Measurements from ENCODE around the gene PRRC2C. TPM values are rescaled to one million over a fixed set of nuclear protein-coding genes. Genes with fewer than 3 reads are reported as not detected.
"Not testable (repeated sequence)": the region's sequence is repeated elsewhere in the genome, so short reads cannot be mapped to it uniquely, and the experiment has no call there.

PRRC2C gene
- total RNA-seq (371 TPM), polyA plus RNA-seq (10 to 100 TPM; 24.7 to 37.6 (median 34.1) TPM)

DNA sequence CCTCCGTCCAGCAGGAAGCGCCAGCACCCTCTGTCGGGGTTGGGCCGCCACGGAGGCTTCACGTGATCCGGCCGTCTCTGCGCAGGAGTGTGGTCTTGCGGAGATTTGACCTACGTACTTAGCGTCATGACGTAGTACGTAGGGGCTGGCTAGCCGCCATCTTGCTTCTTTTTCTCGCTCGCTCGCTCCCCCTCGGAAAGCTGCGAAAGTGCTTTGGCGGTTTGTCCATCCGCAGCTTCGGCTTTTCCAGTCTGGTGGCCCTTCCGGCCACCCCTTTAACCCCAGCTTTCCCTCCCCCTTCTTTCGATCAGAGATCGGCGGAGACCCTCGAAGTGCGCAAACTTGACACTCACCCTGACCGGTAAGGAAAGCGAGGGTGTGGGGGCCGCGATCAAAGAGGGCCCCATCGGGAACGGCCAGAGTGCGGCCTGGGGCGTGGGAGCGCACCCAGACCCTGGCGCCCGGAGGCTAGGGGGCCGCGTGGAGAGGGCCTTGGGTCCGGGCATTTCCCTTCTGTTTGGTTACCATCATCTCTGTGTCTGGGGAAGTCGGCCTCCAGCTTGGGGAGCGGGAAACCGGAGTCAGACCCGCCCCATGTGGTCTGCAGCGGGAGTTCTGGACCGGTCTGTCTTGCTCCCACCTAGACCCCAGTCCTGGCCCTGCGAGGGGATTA, at the start of gene PRRC2C:
PRRC2C (plus strand) TSS at position 156 of the 673 bp plus-strand sequence. CDS start 26,559 bp downstream, outside the sequence.
- Histone ChIP-seq H3K4me3 (ENCODE audit: low read depth, low read length) (peak within 1 kb of the TSS; percentile 99), H3K4me1 (ENCODE audit: control insufficient read depth, insufficient read depth, low read length, poor library complexity, severe bottlenecking) (peaks cover 50% of the 10 kb centered on the region), H3K27me3 (ENCODE audit: control insufficient read depth, insufficient read depth, low read length) (no peaks in the 10 kb centered on the region), H3K27ac (ENCODE audit: insufficient read depth, low read length, poor library complexity, severe bottlenecking) (peak within 1 kb of the TSS; percentile 100), H3K9me3 (ENCODE audit: control insufficient read depth in 2 of 2, low read length in 2 of 2) (no peaks in the 10 kb centered on the region), H3K36me3 (ENCODE audit: control insufficient read depth, insufficient read depth, low read length) (peaks cover 4% of the 10 kb centered on the region)
- peaks cover 11% of the 10 kb centered on the region for H3K27me3 Mint-ChIP-seq
- ATAC-seq (ENCODE audit: low read depth in 2 of 2) = peak; percentile 93
- peaks cover 40 to 52% (median 46%) of the 10 kb centered on the region in 4 donors for H3K4me1 Mint-ChIP-seq
- H3K36me3 Mint-ChIP-seq = peaks cover 16% of the 10 kb centered on the region
- no peaks in the 10 kb centered on the region for H3K9me3 Mint-ChIP-seq
- H3K27ac Mint-ChIP-seq = peak within 1 kb of the TSS; percentile 95 to 99 (median 98)
- peak within 1 kb of the TSS; percentile 89 to 99 (median 98) for H3K4me3 Mint-ChIP-seq
- peak; percentile 91 to 98 (median 95) for DNase-seq

DNA sequence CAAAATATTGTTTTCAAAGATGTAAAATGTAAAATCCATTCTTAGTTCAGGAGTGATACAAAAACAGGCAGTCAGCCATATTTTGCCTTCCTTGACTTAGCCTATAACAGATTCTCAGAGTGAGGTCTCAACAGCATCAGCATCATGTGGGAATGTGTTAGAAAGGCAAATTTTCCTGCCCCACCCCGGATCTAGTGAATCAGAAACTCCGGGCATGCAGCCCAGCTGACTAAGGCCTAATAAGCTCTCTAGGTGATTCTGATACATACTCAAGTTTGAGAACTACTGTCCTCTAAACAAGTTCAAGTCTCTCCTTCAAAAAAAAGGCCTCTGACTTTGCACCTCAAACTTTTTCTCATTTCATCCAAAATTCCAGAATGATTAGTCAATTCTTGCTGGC, 46.9 kb upstream of the PRRC2C start:
- Histone ChIP-seq H3K27me3 (ENCODE audit: control insufficient read depth, insufficient read depth, low read length) (no peaks in the 10 kb centered on the region), H3K9me3 (ENCODE audit: control insufficient read depth in 2 of 2, low read length in 2 of 2) (no peaks in the 10 kb centered on the region), H3K36me3 (ENCODE audit: control insufficient read depth, insufficient read depth, low read length) (no peaks in the 10 kb centered on the region), H3K4me1 (ENCODE audit: control insufficient read depth, insufficient read depth, low read length, poor library complexity, severe bottlenecking) (peaks cover 5% of the 10 kb centered on the region), H3K27ac (ENCODE audit: insufficient read depth, low read length, poor library complexity, severe bottlenecking) (no peak overlapping the region), H3K4me3 (ENCODE audit: low read depth, low read length) (no peak overlapping the region)
- no peaks in the 10 kb centered on the region for H3K36me3 Mint-ChIP-seq
- peaks cover 0 to 1% (median 0%) of the 10 kb centered on the region in 7 donors for H3K9me3 Mint-ChIP-seq
- DNase-seq = no peak
- H3K4me3 Mint-ChIP-seq = no peak overlapping the region
- no peak overlapping the region for H3K27ac Mint-ChIP-seq
- no peaks in the 10 kb centered on the region for H3K27me3 Mint-ChIP-seq
- no peak for ATAC-seq (ENCODE audit: low read depth in 2 of 2)
- peaks cover 0 to 10% (median 8%) of the 10 kb centered on the region in 4 donors for H3K4me1 Mint-ChIP-seq

DNA sequence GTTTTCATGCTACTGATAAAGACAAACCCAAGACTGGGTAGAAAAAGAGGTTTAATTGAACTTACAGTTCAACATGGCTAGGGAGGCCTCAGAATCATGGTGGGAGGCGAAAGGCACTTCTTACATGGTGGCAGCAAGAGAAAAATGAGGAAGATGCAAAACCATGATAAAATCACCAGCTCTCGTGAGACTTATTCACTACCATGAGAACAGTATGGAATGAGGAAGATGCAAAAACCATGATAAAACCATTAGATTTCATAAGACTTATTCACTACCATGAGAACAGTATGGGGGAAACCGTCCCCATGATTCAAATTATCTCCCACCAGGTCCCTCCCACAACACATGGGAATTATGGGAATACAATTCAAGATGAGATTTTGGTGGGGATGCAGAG, 45.1 kb upstream of the PRRC2C start:
- not testable (repeated sequence) for H3K27ac Mint-ChIP-seq; H3K9me3 Mint-ChIP-seq; H3K4me1 ChIP-seq (ENCODE audit: control insufficient read depth, insufficient read depth, low read length, poor library complexity, severe bottlenecking); H3K27ac ChIP-seq (ENCODE audit: insufficient read depth, low read length, poor library complexity, severe bottlenecking); H3K9me3 ChIP-seq (ENCODE audit: control insufficient read depth in 2 of 2, low read length in 2 of 2); ATAC-seq (ENCODE audit: low read depth in 2 of 2); H3K4me3 Mint-ChIP-seq; H3K4me1 Mint-ChIP-seq; H3K36me3 Mint-ChIP-seq; DNase-seq; H3K27me3 ChIP-seq (ENCODE audit: control insufficient read depth, insufficient read depth, low read length); H3K4me3 ChIP-seq (ENCODE audit: low read depth, low read length); H3K27me3 Mint-ChIP-seq; H3K36me3 ChIP-seq (ENCODE audit: control insufficient read depth, insufficient read depth, low read length)

DNA sequence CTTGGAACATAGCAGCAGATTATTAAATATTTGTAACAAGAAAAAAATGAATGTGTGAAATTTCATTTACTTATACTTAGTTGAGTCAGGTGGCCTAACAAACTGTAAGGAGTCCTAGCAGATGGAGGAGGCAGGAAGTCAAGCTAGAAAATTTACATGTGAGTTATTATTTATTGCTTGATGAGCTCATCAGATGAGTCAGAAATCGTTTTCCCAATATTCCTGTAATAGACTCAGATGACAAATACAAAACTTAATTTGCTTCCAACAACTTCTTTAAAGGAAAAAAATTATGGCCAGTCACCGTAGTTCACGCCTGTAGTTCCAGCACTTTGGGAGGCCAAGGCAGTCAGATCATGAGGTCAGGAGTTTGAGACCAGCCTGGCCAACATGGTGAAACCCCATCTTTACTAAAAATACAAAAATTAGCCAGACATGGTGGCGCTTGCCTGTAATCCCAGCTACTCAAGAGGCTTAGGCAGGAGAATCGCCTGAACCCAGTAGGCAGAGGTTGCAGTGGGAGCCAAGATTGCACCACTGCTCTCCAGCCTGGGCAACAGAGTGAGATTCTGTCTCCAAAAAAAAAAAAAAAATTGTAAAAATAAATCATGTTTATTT, 43.9 kb upstream of the PRRC2C start:
- not testable (repeated sequence) for DNase-seq; H3K27ac ChIP-seq (ENCODE audit: insufficient read depth, low read length, poor library complexity, severe bottlenecking); ATAC-seq (ENCODE audit: low read depth in 2 of 2); H3K4me3 ChIP-seq (ENCODE audit: low read depth, low read length); H3K27me3 ChIP-seq (ENCODE audit: control insufficient read depth, insufficient read depth, low read length); H3K4me1 ChIP-seq (ENCODE audit: control insufficient read depth, insufficient read depth, low read length, poor library complexity, severe bottlenecking); H3K9me3 Mint-ChIP-seq; H3K9me3 ChIP-seq (ENCODE audit: control insufficient read depth in 2 of 2, low read length in 2 of 2); H3K36me3 ChIP-seq (ENCODE audit: control insufficient read depth, insufficient read depth, low read length); H3K27me3 Mint-ChIP-seq; H3K4me3 Mint-ChIP-seq; H3K36me3 Mint-ChIP-seq; H3K4me1 Mint-ChIP-seq
- peak overlapping the region in 1 of 3 donors; percentile 2 for H3K27ac Mint-ChIP-seq

DNA sequence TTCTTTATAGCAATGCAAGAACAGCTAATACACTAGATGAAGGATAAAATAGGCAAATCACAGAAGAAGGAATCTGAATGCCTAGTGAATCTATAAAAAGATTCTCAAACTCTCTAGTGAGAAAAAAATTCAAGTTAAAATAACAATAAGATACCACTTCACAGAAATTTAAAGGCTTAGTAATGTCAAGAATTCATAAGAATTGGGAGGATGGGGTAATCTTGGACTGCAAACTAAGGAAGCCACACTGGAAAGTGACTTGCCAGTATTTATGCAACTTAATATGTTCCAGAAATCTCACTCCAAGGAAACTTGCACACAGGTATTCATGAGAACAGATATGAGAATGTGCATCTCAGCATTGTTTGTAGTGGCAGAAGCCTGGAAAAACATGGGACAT, 38.9 kb upstream of the PRRC2C start:
- ATAC-seq (ENCODE audit: low read depth in 2 of 2) (no peak), DNase-seq (no peak)
- H3K27ac Mint-ChIP-seq = no peak overlapping the region
- no peaks in the 10 kb centered on the region for H3K36me3 ChIP-seq (ENCODE audit: control insufficient read depth, insufficient read depth, low read length)
- H3K9me3 Mint-ChIP-seq = peaks cover 0 to 2% (median 0%) of the 10 kb centered on the region in 7 donors
- H3K27me3 ChIP-seq (ENCODE audit: control insufficient read depth, insufficient read depth, low read length) = no peaks in the 10 kb centered on the region
- H3K4me3 Mint-ChIP-seq = no peak overlapping the region
- H3K9me3 ChIP-seq (ENCODE audit: control insufficient read depth in 2 of 2, low read length in 2 of 2) = no peaks in the 10 kb centered on the region
- no peaks in the 10 kb centered on the region for H3K36me3 Mint-ChIP-seq
- H3K4me1 ChIP-seq (ENCODE audit: control insufficient read depth, insufficient read depth, low read length, poor library complexity, severe bottlenecking) = no peaks in the 10 kb centered on the region
- peaks cover 4% of the 10 kb centered on the region for H3K27me3 Mint-ChIP-seq
- no peaks in the 10 kb centered on the region for H3K4me1 Mint-ChIP-seq
- no peak overlapping the region for H3K27ac ChIP-seq (ENCODE audit: insufficient read depth, low read length, poor library complexity, severe bottlenecking)
- H3K4me3 ChIP-seq (ENCODE audit: low read depth, low read length) = no peak overlapping the region

DNA sequence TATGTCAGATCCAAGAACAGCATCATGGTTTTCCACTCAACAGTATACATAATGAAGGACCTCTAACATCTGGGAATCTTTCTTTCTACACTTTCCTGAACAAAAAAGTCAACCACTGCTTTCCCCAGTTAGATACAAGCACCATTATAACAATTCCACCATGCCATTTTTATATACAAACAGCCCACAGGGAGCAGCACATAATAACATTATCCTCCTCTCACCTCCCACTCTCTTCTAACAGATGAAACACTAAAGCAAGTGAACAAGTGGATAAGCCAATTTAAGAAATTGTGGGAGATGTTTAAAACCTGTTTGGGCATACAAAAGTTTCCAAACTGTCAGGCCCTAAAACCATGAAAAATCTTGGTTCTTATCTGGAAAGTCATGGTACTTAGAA, 29.4 kb upstream of the PRRC2C start:
- peaks cover 12% of the 10 kb centered on the region for H3K27me3 Mint-ChIP-seq
- peaks cover 0 to 12% (median 0%) of the 10 kb centered on the region in 7 donors for H3K9me3 Mint-ChIP-seq
- Histone ChIP-seq H3K36me3 (ENCODE audit: control insufficient read depth, insufficient read depth, low read length) (no peaks in the 10 kb centered on the region), H3K9me3 (ENCODE audit: control insufficient read depth in 2 of 2, low read length in 2 of 2) (peaks cover 0 to 4% of the 10 kb centered on the region in 2 experiments), H3K27me3 (ENCODE audit: control insufficient read depth, insufficient read depth, low read length) (peaks cover 3% of the 10 kb centered on the region), H3K27ac (ENCODE audit: insufficient read depth, low read length, poor library complexity, severe bottlenecking) (no peak overlapping the region), H3K4me3 (ENCODE audit: low read depth, low read length) (no peak overlapping the region), H3K4me1 (ENCODE audit: control insufficient read depth, insufficient read depth, low read length, poor library complexity, severe bottlenecking) (no peaks in the 10 kb centered on the region)
- no peaks in the 10 kb centered on the region for H3K4me1 Mint-ChIP-seq
- no peak overlapping the region for H3K4me3 Mint-ChIP-seq
- DNase-seq (no peak), ATAC-seq (ENCODE audit: low read depth in 2 of 2) (no peak)
- H3K36me3 Mint-ChIP-seq = no peaks in the 10 kb centered on the region
- no peak overlapping the region for H3K27ac Mint-ChIP-seq

DNA sequence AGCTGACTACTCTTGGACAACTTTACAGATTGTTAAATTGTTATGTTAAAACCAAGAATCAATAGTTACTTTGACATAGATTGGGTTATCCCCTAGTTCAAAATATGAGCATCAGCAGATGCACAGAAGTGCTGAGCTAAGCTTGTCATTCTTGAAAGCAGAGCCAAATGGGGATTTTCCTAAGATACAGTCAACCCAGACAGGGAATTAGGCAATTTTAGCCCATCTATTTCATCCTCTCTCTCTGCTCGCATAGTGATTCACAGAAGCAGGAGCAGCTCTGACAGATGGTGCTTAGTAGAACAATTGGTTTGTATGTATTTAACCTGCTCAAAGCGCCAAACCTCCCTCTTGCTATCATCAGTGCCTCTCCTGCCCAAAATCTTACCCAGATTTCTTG, 27.9 kb upstream of the PRRC2C start:
- H3K27ac Mint-ChIP-seq = no peak overlapping the region
- peaks cover 11% of the 10 kb centered on the region for H3K27me3 Mint-ChIP-seq
- Histone ChIP-seq H3K27me3 (ENCODE audit: control insufficient read depth, insufficient read depth, low read length) (peaks cover 3% of the 10 kb centered on the region), H3K4me1 (ENCODE audit: control insufficient read depth, insufficient read depth, low read length, poor library complexity, severe bottlenecking) (no peaks in the 10 kb centered on the region), H3K36me3 (ENCODE audit: control insufficient read depth, insufficient read depth, low read length) (no peaks in the 10 kb centered on the region), H3K27ac (ENCODE audit: insufficient read depth, low read length, poor library complexity, severe bottlenecking) (no peak overlapping the region), H3K9me3 (ENCODE audit: control insufficient read depth in 2 of 2, low read length in 2 of 2) (no peaks in the 10 kb centered on the region), H3K4me3 (ENCODE audit: low read depth, low read length) (no peak overlapping the region)
- DNase-seq = no peak
- no peak for ATAC-seq (ENCODE audit: low read depth in 2 of 2)
- no peaks in the 10 kb centered on the region for H3K36me3 Mint-ChIP-seq
- no peaks in the 10 kb centered on the region for H3K4me1 Mint-ChIP-seq
- H3K4me3 Mint-ChIP-seq = no peak overlapping the region
- H3K9me3 Mint-ChIP-seq = peaks cover 0 to 3% (median 0%) of the 10 kb centered on the region in 7 donors

Measured in CD4-positive, CD25-positive, alpha-beta regulatory T cell (primary cell).